Left hindlimb (tissue), 1 donor: ENCODE results near the gene RASGRF2.
A peak's percentile ranks its signal among the peaks of the same experiment; 100 is the strongest.

Experiments used
- DNase-seq: peaks from one replicate; pipeline ENCODE4 v3.0.0-alpha.2; 2018

The RASGRF2 gene

DNA sequence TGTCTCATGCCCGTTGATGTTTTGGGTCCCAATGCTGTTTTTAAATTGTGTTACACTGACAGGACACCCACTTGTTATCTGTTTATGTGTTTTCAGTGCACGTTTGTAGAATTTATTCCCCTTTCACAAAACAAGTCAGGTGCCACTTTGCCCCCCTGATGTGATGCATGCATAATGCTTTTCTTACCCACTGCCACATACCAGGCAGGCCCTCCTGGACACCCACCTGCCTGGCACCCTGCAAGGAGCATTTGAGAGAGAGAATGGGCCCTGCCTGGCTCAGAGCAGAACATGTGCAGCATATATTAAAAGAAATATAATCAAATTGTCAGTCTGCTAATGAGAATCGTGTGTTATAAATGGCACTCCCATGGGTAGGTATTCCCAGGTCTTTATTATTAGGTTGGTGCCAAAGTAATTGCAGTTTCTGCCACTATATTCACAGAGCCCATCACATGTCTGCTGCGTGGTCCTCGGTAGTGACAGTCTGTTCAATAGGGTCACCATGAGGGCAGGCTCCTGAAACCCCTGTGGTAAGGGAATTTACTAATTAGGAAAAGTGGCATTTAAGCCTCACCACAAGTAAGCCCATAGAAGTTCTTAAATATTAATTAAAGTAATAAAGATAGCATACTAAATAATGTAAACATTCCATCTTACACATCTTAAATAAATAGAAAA, 220.8 kb downstream of the RASGRF2 start:
- DNase-seq, result no peak

- no peak for DNase-seq
These were observed 221.6 kb downstream of the RASGRF2 start for GRCh38 chr5:81181576-81182316.

DNA sequence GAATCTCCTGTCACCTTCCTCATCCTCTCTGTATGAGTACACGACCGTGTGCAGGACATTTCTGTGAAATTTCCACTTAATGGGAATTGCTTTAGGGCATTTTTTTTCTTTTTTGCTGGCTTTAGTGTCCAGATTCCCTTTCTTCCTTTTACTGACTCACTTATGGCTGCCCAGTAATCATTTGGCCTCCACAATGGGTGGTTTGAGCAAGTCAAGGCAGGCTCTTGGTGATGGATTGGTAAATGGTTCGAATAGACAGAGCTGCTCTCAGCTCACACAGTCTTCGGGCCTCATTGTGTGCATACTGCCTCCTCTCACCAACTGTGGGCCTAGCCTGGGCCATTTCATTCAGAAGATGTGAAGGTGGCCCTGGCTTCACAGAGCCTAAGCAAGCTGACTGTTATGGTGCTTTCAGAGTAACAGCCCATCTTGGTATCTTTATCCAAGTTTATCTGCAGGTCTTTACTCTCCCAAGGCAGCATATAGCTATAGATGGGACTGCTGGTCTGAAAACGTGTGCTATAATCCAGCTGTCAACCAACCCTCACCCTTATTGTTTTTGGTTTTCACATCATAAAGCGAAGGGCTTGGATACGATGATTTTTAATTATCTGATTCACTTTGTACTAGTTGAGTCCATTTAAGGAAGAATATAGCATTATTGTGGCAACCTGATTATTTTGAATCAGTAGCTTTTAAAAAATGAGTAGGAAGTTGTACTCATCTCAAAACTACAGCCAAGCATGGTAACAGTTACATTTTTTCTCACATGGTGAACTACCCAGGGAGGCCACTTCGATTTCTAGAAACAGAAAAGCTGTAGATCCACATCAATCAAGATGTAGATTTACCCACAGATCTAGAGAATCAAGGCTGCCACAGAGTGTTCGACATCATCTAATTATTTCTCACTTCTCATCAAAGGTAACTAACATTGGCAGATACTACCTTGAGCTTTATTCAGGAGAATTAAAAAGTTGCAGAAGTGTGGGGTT, 222.5 kb downstream of the RASGRF2 start:
- DNase-seq, result no peak

DNA sequence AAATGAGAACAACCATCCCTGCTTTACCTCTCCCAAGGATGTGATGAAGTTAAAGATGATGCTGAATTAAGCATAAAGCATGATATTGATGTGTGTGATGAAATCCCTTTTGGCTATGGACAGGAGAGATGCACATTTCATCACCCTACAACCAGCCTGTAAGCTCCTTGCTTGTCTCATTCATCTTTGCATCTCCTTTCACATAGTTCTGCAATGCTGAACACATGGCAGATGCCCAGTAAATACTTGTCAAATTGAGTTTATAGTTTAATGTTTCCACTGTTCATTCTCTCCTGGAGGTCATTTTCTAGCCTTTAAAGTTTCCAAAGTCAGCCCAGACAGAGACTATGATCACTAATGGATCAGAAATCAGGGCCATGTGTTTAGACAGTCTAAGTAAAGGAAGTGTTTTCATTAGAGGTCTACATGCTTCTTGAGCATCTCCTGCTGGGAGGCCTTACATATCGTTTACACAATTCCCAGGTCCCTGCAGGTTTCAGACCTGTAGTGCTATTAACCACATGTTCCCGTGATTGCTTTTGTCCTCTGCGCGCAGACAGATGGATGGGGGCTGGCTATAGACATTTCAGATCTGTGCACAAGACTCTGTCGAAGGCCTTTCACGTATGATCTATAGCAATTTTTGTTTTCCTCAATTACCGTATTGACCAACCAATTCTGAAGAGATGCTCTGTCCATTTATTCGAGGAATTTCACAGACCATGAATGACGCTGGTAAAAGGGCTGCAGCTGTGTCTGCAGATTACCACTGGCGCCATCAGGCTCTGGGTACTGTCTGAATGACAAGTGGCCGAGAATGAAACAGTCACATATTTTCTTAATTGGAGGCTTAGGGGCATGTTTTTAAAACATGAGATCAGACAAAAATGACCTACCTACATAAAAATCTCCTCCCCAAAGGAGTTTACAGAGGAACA, 223.9 kb downstream of the RASGRF2 start:
- DNase-seq, result no peak

GRCh38 chr5:81184749-81185110, 224.6 kb downstream of the RASGRF2 start:
- DNase-seq, result no peak

- DNase-seq, result no peak
These were observed 227.7 kb downstream of the RASGRF2 start for GRCh38 chr5:81187885-81188284.

DNA sequence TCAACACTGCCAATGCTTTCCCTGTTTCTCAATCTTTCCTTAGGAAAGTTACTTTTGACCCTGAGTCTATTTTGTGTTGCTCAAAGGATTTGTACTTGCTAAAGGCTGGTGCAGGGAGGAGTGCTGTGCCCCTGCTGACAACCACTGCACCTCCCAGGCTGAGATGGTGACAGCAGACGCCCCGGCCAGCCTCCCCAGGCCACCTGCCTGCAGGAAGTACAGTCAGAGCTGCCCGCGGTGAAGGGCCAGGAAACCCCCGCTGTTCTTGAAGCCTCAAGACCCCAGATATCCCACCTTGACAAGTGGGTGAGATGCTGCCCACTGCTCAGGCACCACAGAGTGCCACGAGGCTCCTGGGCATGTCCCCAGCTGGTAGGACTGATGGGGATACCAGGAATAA, 228.8 kb downstream of the RASGRF2 start:
- no peak for DNase-seq

- no peak for DNase-seq
These were observed 229.8 kb downstream of the RASGRF2 start for GRCh38 chr5:81189875-81190498.

DNA sequence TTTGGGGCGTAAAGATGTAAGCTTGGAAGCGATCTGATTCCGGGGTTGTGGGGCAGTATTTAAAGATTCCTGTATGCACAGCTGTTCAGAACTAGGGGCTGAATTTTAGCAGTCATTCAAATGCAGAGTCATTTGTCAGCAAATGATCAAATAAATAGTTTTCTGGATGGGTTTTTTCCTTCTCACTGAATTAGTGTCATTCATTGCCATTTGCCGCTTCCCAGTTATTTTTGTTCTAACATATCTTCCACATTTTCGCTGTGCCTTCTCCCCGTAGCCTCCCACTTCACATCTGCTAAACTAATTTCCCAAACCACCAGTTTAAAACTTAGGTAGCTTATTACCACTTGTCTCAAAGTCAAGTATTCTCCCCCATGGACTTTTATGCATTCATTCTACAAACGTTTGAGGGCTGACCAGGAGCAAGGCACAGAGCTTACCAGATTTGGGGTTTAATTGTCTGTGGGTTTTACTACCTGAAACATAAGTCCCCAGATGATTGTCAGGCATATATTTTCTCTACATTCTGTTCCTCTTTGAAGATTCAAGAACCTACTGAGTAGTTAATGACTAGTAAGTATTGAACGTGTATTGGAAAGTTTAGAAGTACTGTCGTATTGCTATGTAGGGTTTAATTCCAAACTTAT, 231.7 kb downstream of the RASGRF2 start:
- no peak for DNase-seq

GRCh38 chr5:81192373-81192750, 232.2 kb downstream of the RASGRF2 start:
- DNase-seq, result no peak

DNA sequence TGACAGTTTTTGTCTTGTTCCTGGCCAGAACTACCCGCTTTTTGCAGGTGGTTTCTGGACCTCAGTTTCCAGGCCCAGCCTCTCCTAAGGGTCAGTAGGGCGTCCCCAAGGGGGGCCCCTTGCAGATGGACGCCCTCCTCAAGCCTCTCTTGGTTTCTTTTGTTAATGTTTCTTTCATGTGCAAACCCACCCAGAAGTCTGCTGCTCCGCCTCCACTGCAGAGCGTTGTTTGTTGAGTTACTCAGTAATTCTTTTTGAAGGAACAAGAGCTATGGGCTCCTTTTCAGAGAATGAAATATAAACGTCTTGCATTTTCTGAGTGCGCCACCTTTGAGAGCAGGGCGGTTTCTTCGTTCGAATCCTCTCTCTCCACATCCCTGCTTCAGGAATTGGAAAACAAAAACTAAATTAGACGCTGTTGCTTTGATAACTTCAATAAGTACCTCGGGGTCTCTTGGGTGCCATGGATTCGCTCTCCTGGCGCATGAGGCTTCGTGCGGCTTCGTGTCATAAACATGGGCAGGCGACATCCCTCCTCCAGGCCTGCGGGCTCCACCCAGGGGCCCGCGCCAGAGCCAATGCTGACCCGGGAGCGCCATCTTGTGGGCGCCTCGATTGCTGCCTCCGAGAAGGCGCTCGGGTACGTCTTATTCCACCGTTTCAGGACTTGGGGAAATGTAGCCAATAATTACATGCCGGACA, 234.6 kb downstream of the RASGRF2 start:
- peak; percentile 87 for DNase-seq

GRCh38 chr5:81195335-81195929, 235.3 kb downstream of the RASGRF2 start:
- no peak for DNase-seq

GRCh38 chr5:81202655-81203054, 242.5 kb downstream of the RASGRF2 start:
- DNase-seq, result no peak

GRCh38 chr5:81203729-81204128, 243.6 kb downstream of the RASGRF2 start:
- no peak for DNase-seq

DNA sequence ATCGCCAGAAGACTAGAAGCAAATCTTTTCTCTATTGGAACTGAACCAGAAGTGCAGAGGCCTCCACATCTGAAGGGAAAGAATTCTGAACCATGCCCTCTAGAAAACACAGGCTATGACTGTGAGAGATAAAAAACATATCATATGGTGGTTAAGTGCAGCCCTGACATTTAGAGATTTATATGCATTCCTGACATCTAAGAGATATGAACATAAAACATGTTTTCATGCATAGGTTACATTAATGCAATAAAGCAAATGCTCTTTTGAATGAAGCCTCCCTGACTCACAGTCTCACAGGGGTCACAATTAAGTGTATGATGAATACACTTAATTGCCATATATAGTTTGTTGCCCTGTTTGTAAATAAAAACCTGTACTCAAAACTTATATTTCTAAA, 244.0 kb downstream of the RASGRF2 start:
- DNase-seq, result no peak

DNA sequence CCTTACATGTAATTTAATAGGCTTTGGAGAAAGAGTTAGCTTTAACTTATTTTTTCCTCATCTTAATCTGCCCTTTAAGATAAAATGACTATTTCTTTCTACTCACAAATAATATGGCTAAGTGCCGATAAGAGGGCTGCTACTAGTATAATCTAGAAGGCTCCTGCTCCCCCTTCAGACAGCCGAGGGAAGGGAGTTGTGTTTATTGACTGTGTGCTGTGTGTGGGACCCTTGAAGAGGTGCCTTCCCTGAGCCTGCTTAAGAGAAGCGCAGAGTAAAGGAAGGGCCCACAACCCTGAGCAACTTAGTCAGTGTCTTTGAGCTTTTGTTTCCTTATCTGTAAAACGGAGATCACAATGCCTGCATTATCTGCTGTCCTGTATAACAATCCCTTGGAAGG, 244.9 kb downstream of the RASGRF2 start:
- DNase-seq, result no peak

- no peak for DNase-seq
These were observed 246.8 kb downstream of the RASGRF2 start for GRCh38 chr5:81207009-81207408.

GRCh38 chr5:81208904-81209303, 248.7 kb downstream of the RASGRF2 start:
- DNase-seq, result no peak

GRCh38 chr5:81209386-81209785, 249.2 kb downstream of the RASGRF2 start:
- no peak for DNase-seq

DNA sequence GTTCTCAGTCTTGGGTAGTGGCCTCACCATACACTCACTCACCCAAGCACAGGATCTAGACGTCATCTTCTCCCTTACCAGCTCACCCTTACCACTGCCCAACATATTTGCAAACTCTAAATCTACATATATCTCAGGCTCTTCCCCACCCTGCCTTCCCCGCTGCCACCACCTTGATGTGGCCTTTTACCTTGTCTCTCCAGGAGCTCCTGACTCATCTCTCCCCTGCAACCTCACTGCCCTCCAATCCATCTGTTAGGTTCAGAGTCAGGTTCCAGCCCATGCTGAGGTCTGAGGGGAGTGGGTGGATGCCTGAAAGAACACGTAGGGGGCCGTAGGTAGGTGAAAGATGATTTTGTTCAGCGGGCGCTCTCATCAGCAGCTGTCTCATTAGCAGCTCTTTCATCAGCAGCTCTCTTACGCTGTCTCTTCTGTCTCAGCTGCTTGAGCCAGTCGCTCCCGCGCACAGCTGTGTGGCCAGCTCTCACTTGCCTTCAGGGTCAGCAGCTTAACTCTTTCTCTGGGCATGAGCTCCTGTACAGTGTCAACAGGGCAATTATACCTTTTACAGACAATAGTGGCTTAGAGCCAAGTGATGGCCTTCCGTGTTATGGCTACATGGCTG, 249.8 kb downstream of the RASGRF2 start:
- DNase-seq, result no peak
